Stimulated activated CD4-positive, alpha-beta T cell treated with anti-CD3 and anti-CD28 coated beads, Interleukin-1b, Interleukin-23, amount 100 ng/mL, for 1 hour (primary cell): ENCODE data around the gene NAV1.

ENCODE experiments used
- DNase-seq, 2 donors: peaks; one replicate each; pipeline ENCODE4 v3.0.0-alpha.2; 2020; ENCODE audit warnings: low read depth in 2 of 2

NAV1 gene

DNA sequence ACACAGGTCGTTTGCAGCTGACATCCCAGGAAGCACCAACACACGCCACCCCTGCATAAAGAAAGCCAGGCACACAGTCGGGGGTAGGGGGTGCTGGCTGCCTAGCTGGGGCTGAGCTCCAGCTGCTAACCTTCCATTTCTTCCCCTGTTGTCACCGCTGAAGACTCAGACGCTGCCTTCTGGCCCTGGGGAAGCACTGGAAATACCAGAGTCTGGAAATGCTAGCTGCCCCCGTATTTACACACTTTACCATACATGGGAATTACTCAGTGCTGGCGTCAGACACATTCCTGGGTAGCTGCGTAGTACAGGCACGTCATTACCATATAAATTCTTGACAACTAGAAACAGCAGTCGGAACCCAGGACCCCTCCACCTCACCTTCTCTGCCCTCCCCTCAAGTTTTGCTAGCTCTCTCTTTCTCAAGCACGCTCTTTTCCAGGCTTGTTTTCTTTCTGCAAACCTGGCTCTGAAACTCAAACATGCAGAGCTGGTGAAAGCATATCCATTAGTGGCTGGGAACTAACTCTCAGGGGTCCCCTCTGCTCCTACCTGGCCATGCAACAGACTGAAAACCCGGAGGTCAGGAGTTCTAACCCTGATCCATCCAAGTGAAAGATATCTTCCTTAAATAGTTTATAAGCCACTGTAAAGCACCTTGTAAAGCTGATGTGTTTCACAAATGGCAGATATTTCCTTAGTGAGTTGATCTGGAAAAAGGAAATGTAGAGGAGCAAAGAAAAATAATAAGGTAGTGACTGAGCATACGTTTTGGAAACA lies 35.3 kb upstream of the NAV1 start:
- DNase-seq: no peak

DNA sequence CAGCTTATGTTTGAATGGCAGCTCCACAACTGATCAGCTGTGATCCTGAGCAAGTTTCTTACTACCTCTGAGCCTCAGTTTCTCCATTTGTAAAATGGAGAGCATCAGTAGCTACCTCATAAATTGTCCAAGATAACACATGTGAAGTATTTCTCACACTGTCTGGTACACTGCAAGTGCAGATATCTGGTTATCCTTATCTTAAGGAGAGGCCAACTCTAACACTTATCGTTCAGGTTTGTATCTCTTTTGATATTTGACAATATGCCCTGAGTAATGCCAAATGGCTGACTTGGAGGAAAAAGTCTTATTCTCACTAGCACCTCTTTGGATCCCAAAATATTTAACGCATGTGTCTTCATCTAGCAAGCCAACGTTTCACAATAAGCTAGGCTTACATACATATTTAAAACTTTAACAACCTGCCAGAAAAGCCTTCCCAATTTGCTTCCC lies 34.7 kb upstream of the NAV1 start:
- no peak for DNase-seq

DNA sequence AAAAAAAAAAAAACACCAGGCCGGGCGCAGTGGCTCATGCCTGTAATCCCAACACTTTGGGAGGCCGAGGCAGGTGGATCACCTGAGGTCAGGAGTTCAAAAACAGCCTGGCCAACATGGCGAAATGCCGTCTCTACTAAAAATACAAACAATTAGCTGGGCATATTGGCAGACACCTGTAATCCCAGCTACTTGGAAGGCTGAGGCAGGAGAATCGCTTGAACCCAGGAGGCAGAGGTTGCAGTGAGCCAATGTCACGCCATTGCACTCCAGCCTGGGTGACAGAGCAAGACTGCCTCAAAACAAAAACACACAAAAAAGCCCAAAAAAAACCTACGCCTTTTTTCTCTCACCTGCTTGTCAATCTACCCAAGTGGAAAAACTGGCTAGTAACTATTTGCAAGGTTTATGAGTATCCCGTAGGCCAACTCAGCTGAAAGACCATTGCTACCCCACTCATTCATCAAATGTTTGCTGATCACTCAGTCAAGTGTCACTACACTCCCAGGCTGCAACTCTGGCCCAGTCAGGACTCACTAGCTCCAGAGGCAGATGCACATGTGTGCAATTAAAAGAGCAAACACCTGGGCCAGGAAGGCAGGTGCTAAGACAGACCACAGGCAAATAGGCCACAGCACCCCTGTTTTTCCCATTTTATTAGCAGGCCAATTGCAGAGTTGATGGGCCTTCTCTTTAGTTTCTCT lies 34.0 kb upstream of the NAV1 start:
- DNase-seq: no peak

DNA sequence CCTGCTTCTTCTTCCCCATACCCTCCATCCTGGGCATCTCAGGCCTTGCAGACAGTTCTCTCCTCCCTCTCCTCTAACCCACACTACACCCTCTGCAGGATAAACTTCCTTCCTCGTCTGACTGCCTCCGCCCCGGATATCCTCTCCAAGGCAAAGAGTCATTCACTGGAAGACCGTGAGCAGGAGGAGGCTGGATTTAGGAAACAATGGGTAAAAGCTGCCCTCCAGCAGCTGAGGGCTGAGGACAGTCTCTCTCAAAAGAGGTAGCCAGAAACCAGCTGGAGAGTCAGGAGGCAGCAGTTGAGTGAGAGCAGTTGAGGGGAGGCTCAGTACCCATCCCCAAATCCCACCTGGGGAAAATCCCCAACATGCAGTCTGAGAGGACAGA lies 33.4 kb upstream of the NAV1 start:
- no peak for DNase-seq

DNA sequence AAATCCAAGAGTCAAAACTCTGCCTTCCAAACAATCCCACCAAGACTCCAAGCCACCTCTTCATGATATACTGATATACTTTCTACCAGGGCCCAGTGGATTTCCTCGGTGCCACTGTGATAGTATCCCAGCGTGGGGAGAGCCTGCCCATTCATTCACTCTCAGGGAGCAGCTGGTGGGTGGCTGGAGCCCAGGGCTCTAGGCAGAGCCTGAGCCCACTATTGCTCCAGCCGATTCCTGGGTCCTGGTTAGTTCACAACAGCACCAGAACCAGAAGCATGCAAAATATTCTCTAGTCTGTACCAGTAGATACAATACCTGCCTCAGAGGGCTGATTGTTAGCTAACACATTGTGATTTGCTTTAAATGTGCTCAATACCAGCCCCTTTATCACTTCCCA lies 32.8 kb upstream of the NAV1 start:
- DNase-seq: no peak

DNA sequence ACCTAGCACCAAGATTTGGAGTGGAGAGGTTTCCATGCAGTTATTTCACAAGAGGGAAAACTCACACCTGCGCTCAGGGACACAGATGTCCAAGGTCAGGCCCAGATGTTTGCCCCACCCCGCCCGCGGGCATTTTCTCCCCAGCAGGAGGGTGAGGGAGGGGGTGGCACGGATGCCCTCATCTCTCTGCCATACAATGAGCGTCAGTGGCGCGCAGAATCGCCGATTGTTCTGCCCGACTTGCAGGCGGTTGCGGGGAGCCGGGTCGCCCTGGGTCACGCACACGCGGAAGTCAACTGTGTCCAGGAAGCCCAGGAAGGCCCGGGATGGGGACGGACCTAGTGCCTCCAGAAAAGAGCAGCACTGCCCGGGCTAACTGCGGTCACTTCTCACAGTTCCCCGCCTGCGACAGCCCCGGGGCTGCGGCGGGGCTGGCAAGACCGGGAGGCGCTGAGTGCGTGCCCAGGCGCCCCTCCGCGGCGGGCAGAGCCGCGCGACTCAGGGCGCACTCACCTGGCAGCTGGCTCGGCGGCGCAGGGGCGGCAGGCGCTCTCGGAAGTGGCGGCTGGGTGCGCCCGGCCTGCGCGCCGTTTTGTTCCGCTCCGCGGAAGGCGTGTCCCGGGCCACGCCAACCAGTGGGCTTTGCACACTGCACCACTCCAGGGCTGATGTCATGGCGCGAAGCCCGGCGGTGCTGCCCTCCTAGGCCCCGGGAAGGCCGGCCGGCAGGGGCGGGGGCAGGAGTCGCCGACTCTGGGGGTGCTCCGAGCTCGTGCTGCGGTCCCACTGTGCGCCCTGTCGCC lies 32.2 kb upstream of the NAV1 start, which contains the start of gene CSRP1:
Gene CSRP1 (minus strand): TSS at position 567 of the 803 bp plus-strand sequence. CDS start 10,820 bp downstream, outside the sequence.
- DNase-seq: peak; percentile 58 to 61

DNA sequence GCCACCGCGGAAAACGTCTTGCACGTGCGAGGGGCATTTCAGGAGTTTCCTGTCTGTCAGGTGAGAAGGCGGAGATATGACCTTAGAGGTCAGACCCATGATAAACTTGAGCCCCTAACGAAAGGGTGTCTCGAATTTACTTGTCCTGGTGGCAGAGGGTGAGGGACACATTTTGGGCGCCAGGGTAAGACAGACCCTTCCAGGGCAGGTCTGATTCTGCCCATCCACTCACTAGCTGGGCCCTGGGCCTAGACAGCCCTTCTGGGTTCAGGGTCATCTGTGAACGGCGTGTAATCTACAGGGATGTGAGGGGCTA lies 31.6 kb upstream of the NAV1 start:
- no peak for DNase-seq

DNA sequence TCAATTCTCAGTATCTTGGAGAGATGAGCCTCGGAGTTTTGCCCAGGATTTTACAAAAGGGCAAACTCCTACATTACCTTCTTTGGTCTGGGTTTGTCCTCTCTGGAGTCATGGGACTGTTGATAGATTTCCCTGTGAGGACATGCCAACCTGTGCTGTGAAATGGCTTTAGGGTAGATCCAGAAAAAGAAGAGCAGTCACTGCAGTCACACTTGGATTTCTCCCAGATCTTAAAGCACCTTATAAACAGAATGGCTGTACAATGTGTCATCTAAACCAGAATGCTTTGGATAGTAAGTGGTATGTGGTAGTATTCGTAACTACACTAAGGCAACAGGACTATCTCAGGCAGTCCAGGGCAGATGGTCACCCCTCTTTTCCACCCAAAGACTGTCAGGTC lies 30.1 kb upstream of the NAV1 start:
- DNase-seq: no peak

DNA sequence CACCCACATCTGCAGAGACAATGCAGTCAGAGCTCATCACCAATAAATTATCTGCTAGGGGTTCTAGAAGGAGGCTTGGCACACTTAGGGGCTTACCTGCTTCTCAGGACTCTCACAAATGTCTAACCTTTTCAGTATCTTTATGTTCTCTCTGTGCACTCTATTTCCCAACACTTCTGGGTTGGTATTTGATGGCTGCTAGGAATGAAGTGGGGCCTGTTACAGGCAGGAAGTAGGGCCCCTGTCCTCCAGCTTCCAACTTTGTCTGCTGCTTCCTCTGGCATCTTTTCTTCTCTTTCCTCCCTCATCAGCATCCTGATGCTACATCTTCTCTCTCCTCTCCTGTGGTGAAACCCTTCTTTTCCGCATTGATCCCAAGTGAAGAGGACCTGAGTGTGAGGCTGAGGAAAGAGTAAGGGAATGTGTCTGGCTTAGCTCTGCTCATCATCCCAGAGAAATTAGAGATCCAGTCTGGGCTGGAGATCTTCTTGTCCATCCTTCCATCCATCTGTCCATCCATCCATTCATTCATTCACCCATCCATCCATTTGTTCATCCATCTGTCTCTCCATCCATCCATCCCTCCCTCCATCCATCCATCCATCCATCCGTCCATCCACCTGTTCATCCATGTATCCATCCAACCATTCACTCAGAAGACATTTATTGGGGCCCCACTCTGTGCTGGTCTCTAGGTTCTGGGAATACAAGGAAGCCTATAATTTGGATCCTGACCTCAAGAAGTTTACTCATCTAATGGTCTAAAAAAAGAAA lies 29.1 kb upstream of the NAV1 start:
- DNase-seq: no peak

DNA sequence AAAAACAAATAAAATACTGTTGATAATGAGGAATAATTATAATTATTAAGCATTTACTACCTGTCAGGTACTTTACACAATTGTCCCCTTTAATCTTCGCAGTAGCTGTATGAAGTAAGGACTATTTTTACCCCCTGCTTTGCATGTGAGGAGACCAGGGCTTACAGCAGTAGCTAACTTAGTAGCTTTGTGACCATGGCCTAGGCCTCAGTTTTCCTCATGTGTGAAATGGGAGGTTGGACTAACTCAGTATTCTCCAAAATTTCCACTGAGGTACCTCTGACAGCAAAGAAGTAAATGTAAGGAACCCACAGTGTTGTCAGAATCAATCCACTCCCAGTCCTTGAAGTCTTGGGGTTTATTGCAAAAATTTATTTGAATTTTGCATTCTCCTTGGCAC lies 28.2 kb upstream of the NAV1 start:
- no peak for DNase-seq

DNA sequence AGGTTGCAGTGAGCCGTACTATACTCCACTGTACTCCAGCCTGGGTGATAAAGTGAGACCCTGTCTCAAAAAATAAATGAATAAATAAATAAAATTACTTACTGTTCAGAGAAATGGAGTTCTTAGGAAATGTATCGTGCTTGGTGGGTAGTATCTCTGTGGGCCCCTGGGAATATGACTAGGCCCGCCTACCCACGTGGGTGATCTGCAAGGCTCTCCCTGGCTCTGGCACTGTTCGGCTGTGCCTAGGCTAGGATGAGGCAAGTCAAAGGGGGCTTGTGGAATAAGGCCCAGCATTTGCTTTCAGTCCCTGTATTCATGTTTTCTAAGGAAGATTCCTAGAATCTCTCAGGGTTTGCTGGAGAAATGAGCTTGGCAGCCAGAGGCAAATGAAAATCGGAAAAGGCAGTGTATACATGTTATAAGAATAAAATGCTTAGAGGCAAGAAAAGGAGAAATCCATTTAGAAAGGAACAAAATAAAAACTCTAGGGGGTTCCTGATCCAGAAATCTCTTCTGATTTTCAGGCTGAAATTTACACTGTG lies 27.5 kb upstream of the NAV1 start:
- no peak for DNase-seq

DNA sequence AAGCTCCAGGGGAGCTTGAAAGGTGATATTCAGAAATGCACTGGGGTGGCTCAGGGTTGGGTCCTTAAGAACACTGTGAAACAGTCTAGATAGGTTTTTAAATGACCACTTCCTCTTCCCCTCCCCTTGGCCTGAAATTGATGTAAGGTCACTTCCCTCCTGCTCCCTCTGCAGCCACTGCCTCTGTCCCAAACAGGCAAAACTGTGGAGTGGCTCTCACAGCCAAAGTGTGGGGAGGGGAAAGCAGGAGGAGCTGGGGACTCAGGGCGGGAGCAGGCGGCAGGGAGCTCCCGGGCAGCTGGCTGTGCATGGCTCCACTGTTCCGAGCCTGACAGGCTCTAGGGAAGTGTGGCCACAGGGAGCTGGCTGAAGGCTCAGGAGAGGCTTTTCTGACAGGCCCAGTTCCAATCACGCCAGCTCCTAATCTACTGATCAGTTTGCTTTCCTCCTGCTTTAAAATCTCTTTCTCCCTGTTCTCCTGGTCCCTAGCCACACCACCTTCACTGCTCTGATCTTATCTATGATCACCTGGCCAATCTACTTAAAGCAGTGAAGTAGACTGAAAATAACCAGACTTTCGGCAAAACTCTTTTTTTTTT lies 26.9 kb upstream of the NAV1 start:
- DNase-seq: no peak

DNA sequence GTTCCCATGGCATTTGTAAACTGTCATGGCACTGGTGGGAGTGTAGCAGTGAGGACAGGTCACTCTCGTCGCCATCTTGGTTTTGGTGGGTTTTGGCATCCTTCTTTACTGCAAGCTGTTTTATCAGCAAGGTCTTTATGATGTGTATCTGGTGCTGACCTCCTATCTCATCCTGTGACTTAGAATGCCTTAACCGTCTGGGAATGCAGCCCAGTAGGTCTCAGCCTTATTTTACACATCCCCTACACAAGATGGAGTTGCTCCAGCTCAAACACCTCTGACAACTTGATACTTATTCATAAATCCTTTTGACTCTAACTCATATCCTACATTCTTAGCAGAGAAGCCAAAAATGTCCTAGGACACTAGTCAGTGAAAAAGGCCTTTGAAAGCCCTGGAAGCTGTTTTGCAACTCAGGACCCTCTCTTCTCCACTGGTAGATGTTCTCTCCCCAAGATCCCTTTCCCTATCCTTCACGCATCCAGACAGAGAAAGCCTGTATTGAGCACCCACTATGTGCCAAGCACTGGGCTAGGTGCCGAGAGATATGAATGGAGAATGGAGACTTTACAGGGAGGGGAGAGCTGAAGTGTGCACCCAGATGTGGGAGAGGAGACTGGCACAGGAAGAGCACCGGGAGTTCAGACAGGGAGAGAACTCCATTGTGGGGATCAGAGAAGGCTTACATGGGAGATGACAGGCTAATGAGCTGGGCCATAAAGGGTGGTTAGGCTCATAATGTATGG lies 25.3 kb upstream of the NAV1 start:
- DNase-seq: no peak

DNA sequence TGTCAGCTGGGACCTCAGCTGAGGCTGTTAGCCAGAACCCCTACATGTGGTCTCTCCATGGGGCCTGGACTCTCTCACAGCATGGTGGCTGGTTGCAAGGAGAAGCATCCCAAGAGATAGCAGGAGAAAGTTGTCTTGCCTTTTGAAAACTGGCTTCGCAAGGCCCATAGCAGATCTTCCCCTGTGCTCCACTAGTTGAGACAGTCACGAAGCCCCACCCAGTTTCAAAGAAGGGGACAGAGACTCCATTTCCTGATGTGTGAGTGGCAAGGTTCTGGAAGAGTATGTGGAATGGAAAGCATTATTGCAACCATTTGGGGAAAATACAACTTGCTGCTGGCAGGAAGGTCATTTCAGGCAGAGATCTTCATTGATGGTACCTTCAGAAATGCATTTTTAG lies 24.5 kb upstream of the NAV1 start:
- DNase-seq: no peak

DNA sequence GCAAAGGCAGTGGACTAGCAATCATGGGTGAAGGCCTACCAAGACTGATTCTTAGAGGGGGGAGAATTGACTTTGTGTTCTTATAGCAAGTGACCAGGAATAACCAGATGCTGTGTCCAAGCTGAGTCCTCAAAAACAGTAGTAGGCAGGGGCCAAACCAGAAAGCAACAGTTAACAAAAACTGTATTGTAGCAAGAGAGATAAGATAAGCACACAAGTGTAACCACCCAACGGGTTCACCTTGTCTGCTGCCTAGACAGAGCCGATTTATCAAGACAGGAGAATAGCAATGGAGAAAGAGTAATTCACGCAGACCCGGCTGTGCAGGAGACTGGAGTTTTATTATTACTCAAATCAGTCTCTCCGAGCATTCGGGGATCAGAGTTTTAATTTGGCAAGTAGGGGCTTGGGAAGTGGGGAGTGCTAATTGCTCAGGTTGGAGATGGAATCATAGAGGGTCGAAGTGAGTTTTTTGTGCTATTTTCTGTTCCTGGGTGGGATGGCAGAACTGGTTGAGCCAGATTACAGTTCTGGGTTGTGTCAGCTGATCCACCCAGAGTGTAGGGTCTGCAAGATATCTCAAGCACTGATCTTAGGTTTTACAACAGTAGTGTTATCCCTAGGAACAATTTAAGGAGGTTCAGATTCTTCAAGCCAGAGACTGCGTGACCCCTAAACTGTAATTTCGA lies 23.7 kb upstream of the NAV1 start:
- no peak for DNase-seq

DNA sequence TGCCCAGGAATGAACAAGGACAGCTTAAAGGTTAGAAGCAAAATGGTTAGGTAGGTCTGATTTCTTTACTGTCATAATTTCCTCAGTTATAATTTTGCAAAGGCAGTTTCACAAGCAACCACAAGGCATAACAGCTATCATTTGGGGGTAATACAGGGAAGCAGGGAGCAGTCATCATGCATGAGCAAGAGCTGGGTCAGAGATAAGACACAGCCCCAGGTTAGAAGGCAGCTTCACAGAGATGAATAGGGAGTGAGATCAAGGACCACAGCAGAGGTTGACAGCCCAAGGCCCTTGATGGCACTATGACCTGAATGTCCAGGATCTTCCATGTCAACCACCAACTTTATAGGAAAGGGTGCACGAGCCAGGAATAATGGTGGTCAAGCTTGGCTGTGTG lies 23.0 kb upstream of the NAV1 start:
- no peak for DNase-seq

DNA sequence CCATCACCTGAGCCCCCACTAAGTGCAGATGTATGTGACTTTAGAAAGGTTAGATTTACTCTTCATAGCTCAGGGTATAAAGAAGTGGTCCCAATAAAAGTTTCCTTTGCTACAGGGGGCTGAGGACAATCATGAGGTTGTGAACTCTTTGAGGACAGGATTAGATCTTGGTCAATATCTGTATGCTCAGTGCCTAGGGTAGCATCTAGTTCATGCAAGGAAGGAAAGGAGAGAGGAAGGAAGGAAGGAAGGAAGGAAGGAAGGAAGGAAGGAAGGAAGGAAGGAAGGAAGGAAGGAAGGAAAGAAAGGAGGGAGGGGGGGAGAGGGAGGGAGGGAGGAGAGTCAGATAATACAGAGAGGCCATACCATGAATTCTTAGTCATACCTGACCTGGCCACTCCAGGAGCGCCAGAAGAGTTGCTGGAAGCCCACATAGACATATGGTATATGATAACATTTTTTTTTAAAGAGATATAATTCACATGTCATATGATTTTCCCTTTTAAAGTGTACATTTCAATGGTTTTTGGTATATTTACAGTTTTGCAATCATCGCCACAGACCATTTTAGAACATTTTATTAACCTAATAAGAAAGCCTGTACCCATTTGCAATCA lies 22.3 kb upstream of the NAV1 start:
- DNase-seq: no peak

DNA sequence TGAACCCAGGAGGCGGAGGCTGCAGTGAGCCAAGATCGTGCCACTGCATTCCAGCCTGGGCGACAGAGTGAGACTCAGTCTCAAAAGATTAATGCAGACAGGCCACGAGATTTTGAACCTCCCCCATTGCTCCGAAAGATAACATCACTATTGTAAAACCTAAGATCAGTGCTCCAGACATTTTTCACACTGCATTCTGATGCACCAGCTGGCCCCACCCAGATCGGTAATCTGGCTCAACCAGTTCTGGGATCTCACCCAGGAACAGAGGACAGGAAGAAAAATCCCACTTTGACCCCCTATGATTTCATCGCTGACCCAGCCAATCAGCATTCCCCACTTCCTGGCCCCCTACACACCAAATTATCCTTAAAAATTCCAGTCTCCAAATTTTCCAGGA lies 21.3 kb upstream of the NAV1 start:
- no peak for DNase-seq

DNA sequence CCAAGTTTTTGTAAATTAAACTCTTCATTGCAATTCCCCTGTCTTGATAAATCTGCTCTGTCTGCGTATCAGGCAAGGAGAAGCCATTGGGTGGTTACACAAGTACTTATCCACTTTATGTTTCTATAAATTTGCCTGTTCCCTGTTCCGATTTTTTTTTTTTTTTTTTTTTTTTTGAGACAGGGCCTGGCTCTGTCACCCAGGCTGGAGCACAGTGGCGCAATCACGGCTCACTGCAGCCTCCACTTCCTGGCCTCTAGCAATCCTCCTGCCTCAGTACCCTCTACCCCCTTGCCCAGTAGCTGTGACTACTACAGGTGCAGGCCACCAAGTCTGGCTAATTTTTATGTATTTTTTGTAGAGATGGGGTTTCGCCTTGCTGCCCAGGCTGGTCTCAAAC lies 20.9 kb upstream of the NAV1 start:
- DNase-seq: no peak
